ENCODE results near the gene ARL8B.
"Not testable (repeated sequence)": the region's sequence is repeated elsewhere in the genome, so short reads cannot be mapped to it uniquely, and the experiment has no call there.

The ARL8B gene

DNA sequence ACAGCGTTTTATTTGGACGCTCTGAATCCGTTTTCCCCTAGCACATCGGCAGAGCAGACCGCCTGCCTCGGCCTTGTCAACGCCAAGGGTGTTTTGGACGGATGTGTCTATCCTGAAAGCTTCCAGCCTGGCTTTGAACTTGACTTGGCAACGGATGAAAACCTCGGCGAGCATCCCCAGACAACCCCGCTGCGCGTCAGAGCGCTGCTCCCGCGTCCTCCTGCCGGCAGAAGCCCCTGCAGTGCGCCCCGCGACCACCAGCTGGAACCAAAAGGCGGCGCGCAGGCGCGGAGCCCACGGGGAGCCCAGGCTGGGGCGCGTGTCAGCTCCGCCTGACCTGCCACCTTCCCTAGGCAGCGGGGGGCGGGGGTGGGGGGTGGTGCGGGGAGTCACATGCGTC, 26.2 kb upstream of the ARL8B start:
- Mint-ChIP-seq H3K27ac (no peak overlapping the region), H3K27me3 (peaks cover 39 to 71% of the 10 kb centered on the region in 2 donors), H3K4me3 (no peak overlapping the region), H3K4me1 (ENCODE audit: low read depth in 2 of 2) (peaks cover 0 to 3% of the 10 kb centered on the region in 2 donors), H3K9me3 (no peaks in the 10 kb centered on the region), H3K36me3 (ENCODE audit: insufficient read depth) (peaks cover 5% of the 10 kb centered on the region)
- ATAC-seq (replicated peaks) (no peak), DNase-seq (no peak)

DNA sequence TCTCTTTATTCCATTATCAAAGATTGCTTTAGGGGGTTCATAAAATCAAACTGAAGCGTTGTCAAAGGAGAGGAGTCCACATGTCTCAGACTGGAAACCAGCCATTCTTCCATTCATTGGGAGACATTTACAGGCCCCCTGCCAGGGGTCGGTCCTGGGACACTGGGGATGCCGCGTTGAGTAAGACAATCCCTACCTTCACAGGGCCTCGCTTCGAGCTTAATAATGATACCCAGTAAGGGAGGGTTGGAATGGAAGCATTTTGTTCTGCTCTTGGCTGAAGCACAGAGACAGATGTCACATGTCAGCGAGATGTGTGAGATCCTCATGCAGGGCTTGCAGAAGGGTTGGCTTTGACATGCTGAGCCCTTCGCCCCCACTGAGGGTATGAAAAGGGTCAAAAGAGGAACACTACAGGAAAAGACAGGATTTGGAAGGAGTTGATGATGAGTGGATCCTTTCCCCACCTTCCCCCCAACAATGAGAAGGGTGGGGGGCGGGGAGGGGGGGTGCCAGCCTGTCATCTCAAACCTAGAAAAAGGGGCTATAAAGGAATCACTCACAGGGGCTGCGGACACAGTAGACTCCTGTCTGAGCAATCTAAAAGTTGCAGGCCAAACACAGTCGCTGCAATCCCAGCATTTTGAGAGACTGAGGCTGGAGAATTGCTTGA, 25.6 kb upstream of the ARL8B start:
- DNase-seq: no peak
- Mint-ChIP-seq H3K9me3 (no peaks in the 10 kb centered on the region), H3K27me3 (peaks cover 39 to 68% of the 10 kb centered on the region in 2 donors), H3K27ac (no peak overlapping the region), H3K4me3 (no peak overlapping the region), H3K36me3 (ENCODE audit: insufficient read depth) (peaks cover 5% of the 10 kb centered on the region), H3K4me1 (ENCODE audit: low read depth in 2 of 2) (peaks cover 0 to 3% of the 10 kb centered on the region in 2 donors)
- no peak for ATAC-seq (replicated peaks)

DNA sequence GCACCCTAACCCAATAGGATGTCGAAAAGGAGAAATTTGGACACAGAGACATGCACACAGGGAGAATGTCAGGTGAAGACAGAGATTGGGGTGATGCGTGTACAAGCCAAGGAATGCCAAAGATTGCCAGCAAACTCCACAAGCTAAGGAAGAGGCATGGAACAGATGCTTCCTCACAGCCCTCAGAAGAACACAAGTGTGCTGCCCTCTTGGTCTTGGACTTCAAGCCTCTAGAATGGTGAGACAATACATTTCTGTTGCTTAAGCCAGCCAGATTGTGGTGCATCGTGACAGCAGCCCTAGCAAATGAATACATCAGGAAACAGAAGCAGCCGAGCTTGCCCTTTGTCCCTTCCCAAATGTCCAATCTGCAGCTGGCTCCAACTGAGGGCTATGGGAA, 23.7 kb upstream of the ARL8B start:
- Mint-ChIP-seq H3K27me3 (peaks cover 31 to 60% of the 10 kb centered on the region in 2 donors), H3K9me3 (no peaks in the 10 kb centered on the region), H3K36me3 (ENCODE audit: insufficient read depth) (peaks cover 5% of the 10 kb centered on the region), H3K27ac (no peak overlapping the region), H3K4me3 (no peak overlapping the region), H3K4me1 (ENCODE audit: low read depth in 2 of 2) (peaks cover 0 to 3% of the 10 kb centered on the region in 2 donors)
- DNase-seq (no peak), ATAC-seq (replicated peaks) (no peak)

DNA sequence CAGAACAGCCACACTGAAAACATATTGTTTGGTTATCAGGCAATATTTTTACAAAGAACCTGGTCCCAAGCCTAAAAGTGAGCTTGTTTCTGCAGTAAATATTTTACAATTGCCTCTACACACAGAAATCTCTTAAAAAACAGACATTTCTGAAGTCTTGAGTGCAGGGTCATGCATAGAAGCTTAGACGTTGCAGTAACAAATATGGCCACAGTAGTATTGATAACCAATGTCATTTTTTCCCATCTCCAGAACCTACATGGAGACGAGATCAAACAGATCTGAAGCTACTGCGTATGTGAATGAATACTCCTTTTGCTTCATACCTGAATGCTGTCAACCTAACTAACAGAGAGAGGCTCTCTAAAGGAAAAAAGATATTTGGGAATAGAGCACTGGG, 19.6 kb upstream of the ARL8B start:
- DNase-seq (no peak), ATAC-seq (replicated peaks) (no peak)
- H3K27ac Mint-ChIP-seq: no peak overlapping the region
- no peak overlapping the region for H3K4me3 Mint-ChIP-seq
- H3K27me3 Mint-ChIP-seq: peaks cover 14 to 27% of the 10 kb centered on the region in 2 donors
- peaks cover 5% of the 10 kb centered on the region for H3K36me3 Mint-ChIP-seq (ENCODE audit: insufficient read depth)
- no peaks in the 10 kb centered on the region for H3K9me3 Mint-ChIP-seq
- H3K4me1 Mint-ChIP-seq (ENCODE audit: low read depth in 2 of 2): no peaks in the 10 kb centered on the region

- H3K27ac Mint-ChIP-seq: no peak overlapping the region
- H3K36me3 Mint-ChIP-seq (ENCODE audit: insufficient read depth): peaks cover 5% of the 10 kb centered on the region
- no peak overlapping the region for H3K4me3 Mint-ChIP-seq
- H3K4me1 Mint-ChIP-seq (ENCODE audit: low read depth in 2 of 2): no peaks in the 10 kb centered on the region
- no peaks in the 10 kb centered on the region for H3K9me3 Mint-ChIP-seq
- H3K27me3 Mint-ChIP-seq: peaks cover 7 to 15% of the 10 kb centered on the region in 2 donors
- DNase-seq: no peak
- no peak for ATAC-seq (replicated peaks)
Observed at GRCh38 chr3:5103743-5104142, 18.3 kb upstream of the ARL8B start.

DNA sequence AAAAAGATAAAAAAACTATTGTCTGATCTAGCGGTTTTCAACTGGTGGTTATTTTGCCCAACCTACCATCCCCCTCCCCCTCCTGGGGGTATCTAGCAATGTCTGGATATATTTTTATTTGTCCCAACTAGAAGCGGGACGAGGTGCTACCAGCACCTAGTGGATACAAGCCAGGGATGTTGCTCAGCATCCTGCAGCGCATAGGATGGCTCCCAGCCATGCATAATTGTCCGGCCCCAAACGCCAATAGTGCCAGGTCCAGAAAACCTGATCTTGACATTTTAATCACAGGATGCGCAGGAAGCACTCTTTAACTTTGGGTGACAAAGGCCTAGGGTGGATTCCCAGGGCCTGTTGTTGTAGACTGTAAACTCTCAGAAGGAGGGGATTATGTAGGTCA, 17.0 kb upstream of the ARL8B start:
- H3K4me1 Mint-ChIP-seq (ENCODE audit: low read depth in 2 of 2): no peaks in the 10 kb centered on the region
- no peak overlapping the region for H3K27ac Mint-ChIP-seq
- DNase-seq (no peak), ATAC-seq (replicated peaks) (no peak)
- H3K36me3 Mint-ChIP-seq (ENCODE audit: insufficient read depth): no peaks in the 10 kb centered on the region
- H3K4me3 Mint-ChIP-seq: no peak overlapping the region
- peaks cover 0 to 2% of the 10 kb centered on the region in 2 donors for H3K27me3 Mint-ChIP-seq
- H3K9me3 Mint-ChIP-seq: no peaks in the 10 kb centered on the region

- H3K4me3 Mint-ChIP-seq; DNase-seq; H3K9me3 Mint-ChIP-seq; H3K27ac Mint-ChIP-seq; H3K36me3 Mint-ChIP-seq (ENCODE audit: insufficient read depth); H3K27me3 Mint-ChIP-seq; H3K4me1 Mint-ChIP-seq (ENCODE audit: low read depth in 2 of 2); ATAC-seq (replicated peaks): not testable (repeated sequence)
Observed at GRCh38 chr3:5106371-5106770, 15.7 kb upstream of the ARL8B start.

GRCh38 chr3:5106933-5107334, 15.2 kb upstream of the ARL8B start:
- not testable (repeated sequence) for H3K9me3 Mint-ChIP-seq; H3K4me1 Mint-ChIP-seq (ENCODE audit: low read depth in 2 of 2); H3K27me3 Mint-ChIP-seq; H3K27ac Mint-ChIP-seq; DNase-seq; H3K4me3 Mint-ChIP-seq; ATAC-seq (replicated peaks); H3K36me3 Mint-ChIP-seq (ENCODE audit: insufficient read depth)

DNA sequence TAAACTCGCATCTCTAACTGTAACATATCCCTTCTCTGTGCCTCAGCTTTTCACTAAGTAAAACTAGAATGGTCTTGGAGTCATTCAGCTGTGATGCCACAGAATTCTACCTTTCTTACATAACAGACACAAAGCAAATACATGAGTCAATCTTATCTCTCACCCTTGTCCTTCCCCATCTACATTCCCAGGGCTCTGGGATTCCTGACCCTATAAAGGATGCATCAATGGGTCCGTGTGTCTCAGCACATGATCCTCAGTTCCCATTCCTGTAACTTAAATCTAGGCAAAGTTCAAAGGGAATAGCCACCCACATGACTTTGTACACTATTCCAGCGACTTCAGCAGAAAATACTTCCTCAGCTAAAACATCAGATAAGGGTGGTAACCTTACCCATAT, 11.8 kb upstream of the ARL8B start:
- Mint-ChIP-seq H3K27ac (no peak overlapping the region), H3K4me1 (ENCODE audit: low read depth in 2 of 2) (peaks cover 0 to 1% of the 10 kb centered on the region in 2 donors), H3K9me3 (no peaks in the 10 kb centered on the region), H3K27me3 (no peaks in the 10 kb centered on the region), H3K36me3 (ENCODE audit: insufficient read depth) (no peaks in the 10 kb centered on the region), H3K4me3 (no peak overlapping the region)
- DNase-seq (no peak), ATAC-seq (replicated peaks) (no peak)

GRCh38 chr3:5112043-5112442, 10.0 kb upstream of the ARL8B start:
- H3K4me1 Mint-ChIP-seq (ENCODE audit: low read depth in 2 of 2): peaks cover 0 to 1% of the 10 kb centered on the region in 2 donors
- ATAC-seq (replicated peaks) (no peak), DNase-seq (no peak)
- H3K4me3 Mint-ChIP-seq: no peak overlapping the region
- no peaks in the 10 kb centered on the region for H3K36me3 Mint-ChIP-seq (ENCODE audit: insufficient read depth)
- H3K27ac Mint-ChIP-seq: no peak overlapping the region
- no peaks in the 10 kb centered on the region for H3K27me3 Mint-ChIP-seq
- H3K9me3 Mint-ChIP-seq: no peaks in the 10 kb centered on the region

DNA sequence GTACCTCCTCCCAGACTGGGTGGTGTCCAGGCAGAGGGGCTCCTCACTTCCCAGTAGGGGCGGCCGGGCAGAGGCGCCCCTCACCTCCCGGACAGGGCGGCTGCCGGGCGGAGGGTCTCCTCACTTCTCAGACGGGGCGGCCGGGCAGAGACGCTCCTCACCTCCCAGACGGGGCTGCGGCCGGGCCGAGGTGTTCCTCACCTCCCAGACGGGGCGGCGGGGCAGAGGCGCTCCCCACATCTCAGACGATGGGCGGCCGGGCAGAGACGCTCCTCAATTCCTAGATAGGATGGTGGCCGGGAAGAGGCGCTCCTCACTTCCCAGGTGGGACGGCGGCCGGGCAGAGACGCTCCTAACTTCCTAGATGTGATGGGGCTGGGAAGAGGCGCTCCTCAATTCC, 8.4 kb upstream of the ARL8B start:
- not testable (repeated sequence) for H3K27me3 Mint-ChIP-seq; H3K9me3 Mint-ChIP-seq; H3K4me3 Mint-ChIP-seq; H3K27ac Mint-ChIP-seq; H3K4me1 Mint-ChIP-seq (ENCODE audit: low read depth in 2 of 2); DNase-seq; ATAC-seq (replicated peaks); H3K36me3 Mint-ChIP-seq (ENCODE audit: insufficient read depth)

- ATAC-seq (replicated peaks) (no peak), DNase-seq (no peak)
- Mint-ChIP-seq H3K36me3 (ENCODE audit: insufficient read depth) (no peaks in the 10 kb centered on the region), H3K4me3 (no peak overlapping the region), H3K27me3 (no peaks in the 10 kb centered on the region), H3K4me1 (ENCODE audit: low read depth in 2 of 2) (peaks cover 0 to 1% of the 10 kb centered on the region in 2 donors), H3K9me3 (no peaks in the 10 kb centered on the region), H3K27ac (no peak overlapping the region)
Observed at GRCh38 chr3:5115506-5116162, 6.5 kb upstream of the ARL8B start.

GRCh38 chr3:5116538-5116937, 5.6 kb upstream of the ARL8B start:
- no peaks in the 10 kb centered on the region for H3K9me3 Mint-ChIP-seq
- no peaks in the 10 kb centered on the region for H3K27me3 Mint-ChIP-seq
- no peaks in the 10 kb centered on the region for H3K36me3 Mint-ChIP-seq (ENCODE audit: insufficient read depth)
- ATAC-seq (replicated peaks) (no peak), DNase-seq (no peak)
- no peaks in the 10 kb centered on the region for H3K4me1 Mint-ChIP-seq (ENCODE audit: low read depth in 2 of 2)
- H3K27ac Mint-ChIP-seq: no peak overlapping the region
- no peak overlapping the region for H3K4me3 Mint-ChIP-seq

DNA sequence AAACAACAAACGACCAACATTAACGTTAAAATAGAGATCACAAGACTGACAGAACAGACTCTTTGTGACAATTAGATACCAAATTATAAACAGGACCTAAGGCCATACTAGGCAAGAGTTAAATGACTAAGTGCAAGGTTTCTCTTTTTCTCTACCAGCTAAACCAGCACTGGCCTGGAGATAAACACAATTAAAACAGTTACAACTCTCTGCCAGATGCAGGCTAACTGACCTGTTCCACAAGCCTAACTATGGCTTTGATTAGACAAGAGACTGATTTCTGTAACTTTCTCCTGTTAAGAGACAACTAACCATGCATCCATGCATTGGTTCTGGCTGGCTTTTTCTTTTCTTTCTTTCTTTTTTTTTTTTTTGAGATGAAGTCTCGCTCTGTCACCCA, 1.6 kb upstream of the ARL8B start:
- Mint-ChIP-seq H3K36me3 (ENCODE audit: insufficient read depth) (peaks cover 18% of the 10 kb centered on the region), H3K27ac (no peak overlapping the region), H3K4me1 (ENCODE audit: low read depth in 2 of 2) (peaks cover 20 to 28% of the 10 kb centered on the region in 2 donors), H3K4me3 (no peak overlapping the region), H3K9me3 (no peaks in the 10 kb centered on the region), H3K27me3 (no peaks in the 10 kb centered on the region)
- DNase-seq (no peak), ATAC-seq (replicated peaks) (no peak)

Data from effector memory CD8-positive, alpha-beta T cell (primary cell).